ENCODE results near the gene TIRAP. TPM values are rescaled to one million over a fixed set of nuclear protein-coding genes. Genes with fewer than 3 reads are reported as not detected.
A peak's percentile ranks its signal among the peaks of the same experiment; 100 is the strongest.

Gene TIRAP
- total RNA-seq, 4 donors from 2014 or later, result 14.9 to 35.8 (median 31.8) TPM

DNA sequence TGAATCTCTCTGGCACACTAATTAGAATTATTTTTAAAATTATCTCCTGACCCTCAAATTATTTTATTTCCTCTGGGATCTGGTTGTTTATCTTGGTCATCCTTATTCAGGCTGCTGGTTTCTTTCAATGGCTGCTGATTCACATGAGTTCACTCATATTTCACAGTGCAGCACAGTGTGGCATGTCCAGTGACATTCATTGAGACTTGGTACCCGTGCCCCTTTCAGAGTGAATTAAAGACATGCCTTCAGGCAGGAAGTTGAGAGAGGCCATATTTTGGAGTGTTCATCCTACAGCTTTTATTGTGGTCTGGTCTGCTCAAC is 34.5 kb downstream of the TIRAP start:
- DNase-seq, result no peak
- TF ChIP-seq, protein P1, sequence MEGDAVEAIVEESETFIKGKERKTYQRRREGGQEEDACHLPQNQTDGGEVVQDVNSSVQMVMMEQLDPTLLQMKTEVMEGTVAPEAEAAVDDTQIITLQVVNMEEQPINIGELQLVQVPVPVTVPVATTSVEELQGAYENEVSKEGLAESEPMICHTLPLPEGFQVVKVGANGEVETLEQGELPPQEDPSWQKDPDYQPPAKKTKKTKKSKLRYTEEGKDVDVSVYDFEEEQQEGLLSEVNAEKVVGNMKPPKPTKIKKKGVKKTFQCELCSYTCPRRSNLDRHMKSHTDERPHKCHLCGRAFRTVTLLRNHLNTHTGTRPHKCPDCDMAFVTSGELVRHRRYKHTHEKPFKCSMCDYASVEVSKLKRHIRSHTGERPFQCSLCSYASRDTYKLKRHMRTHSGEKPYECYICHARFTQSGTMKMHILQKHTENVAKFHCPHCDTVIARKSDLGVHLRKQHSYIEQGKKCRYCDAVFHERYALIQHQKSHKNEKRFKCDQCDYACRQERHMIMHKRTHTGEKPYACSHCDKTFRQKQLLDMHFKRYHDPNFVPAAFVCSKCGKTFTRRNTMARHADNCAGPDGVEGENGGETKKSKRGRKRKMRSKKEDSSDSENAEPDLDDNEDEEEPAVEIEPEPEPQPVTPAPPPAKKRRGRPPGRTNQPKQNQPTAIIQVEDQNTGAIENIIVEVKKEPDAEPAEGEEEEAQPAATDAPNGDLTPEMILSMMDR (IDR thresholded peaks at IDR 0.05), result no peak
- TF ChIP-seq POLR2A (IDR thresholded peaks at IDR 0.05), result no peak
- Histone ChIP-seq H3K36me3 (no peaks in the 10 kb centered on the region), H3K27ac (peak overlapping the region; percentile 63 to 82 (median 68)), H3K27me3 (no peaks in the 10 kb centered on the region), H3K9me3 (no peaks in the 10 kb centered on the region), H3K4me3 (no peak overlapping the region), H3K4me1 (peaks cover 0 to 21% (median 3%) of the 10 kb centered on the region in 4 donors)

DNA sequence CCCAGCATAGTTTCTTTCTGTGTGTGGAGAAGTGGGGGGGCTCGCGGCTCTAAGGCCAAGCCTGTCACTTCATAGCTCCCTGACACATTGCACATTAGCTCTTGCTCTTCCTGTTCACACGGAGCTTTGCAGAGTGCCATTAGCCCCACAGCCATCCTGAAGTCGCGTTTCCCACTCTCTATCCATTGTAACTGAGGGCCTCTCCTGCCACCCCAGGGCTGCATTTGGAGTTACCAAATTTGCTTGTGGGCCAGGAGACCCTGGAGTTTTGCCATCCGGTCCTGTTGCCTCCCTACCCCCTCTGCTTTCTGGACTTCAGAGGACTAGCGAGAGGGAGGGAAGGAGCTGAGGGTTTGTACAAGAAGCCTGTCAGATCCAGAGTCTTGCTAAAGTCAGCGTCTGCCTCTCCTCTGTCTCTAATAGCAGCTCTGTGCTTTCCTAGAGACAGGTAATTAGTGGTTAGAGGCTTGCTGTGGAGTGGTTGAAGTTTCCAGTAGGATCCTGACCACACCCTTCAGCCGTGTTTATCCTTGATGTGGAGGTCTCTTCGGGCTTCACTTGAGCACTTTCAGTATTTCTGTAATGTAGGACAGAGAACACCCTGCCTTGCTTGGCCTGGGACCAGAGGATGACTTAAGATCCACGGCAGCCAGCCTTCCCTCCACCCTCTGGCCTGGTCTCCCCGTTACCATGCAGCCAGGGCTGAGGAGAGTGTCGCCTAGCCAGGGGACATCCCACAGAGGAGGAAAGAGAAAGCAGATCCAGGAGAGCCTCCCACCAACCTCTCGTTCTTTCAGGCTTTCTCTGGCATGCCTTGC is 35.1 kb downstream of the TIRAP start:
- H3K4me3 ChIP-seq, result peak overlapping the region in 2 of 4 donors; percentile 3 to 20

DNA sequence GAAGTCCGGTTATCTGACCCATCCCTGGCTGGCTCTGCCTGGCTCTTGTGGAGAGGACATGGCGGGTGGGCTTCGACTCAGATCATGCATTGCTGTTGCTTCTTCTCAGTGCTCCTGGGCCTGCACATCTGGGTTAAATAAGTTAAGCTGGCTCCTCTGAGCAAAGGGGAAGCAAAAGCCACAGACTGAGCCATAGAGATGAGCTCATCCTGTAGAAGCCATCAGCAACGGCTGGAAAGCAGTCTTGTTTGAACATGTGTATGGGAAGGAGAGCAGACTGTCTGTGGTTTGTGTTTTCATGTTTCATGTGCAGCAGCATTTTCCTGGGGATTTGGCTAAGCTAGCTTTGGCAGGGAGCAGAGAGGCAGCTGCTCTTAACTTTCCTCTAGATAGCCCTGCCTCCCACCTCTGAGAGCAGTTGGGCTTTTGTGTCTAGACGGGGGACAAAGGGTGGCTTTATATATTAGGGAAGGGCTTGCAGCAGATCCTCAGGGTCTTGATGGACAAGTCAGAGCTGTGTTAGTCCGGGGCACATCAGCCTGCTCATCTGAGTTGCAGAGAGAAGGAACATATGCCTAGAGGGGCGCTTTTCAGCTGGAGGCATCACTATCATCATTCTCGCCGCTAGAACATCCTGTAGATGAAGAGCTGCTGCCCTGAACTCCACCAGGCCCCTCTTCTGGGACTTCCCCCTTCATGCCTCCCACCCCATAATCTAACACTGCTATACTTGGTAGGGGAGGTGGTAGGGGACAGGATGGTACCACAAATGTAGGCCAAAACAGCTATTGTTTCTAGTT is 35.9 kb downstream of the TIRAP start:
- DNase-seq, result peak in 1 of 3 donors; percentile 52

More for the DNA sequence above, 35.1 kb downstream of the TIRAP start:
- no peaks in the 10 kb centered on the region for H3K9me3 ChIP-seq
- peak in 2 of 3 donors; percentile 41 to 62 for DNase-seq
- H3K27ac ChIP-seq, result peak overlapping the region; percentile 63 to 82 (median 68)
- TF ChIP-seq, protein P1 (IDR thresholded peaks at IDR 0.05), result no peak
- no peak for TF ChIP-seq POLR2A (IDR thresholded peaks at IDR 0.05)
- H3K4me1 ChIP-seq, result peaks cover 0 to 21% (median 3%) of the 10 kb centered on the region in 4 donors
- H3K27me3 ChIP-seq, result no peaks in the 10 kb centered on the region
- H3K36me3 ChIP-seq, result no peaks in the 10 kb centered on the region

DNA sequence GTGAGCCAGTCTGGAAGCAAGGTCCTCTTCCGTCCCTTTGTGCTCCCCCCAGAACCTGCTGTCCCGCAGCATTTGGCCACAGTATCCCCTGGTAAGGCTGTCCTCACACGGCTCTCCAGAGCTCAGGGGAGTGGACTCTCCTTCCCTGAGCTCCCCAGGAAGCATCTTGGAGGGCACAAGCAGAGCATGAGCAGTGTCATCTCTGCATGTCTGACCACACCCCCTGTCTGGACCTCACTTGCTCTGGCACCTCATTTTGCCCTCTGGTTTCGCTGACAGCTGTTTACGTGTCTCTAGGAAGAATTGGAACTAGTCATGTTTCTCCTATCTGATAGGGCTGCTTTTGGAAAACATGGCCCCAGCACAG is 36.5 kb downstream of the TIRAP start:
- Histone ChIP-seq H3K27me3 (no peaks in the 10 kb centered on the region), H3K27ac (peak overlapping the region; percentile 13 to 82 (median 68)), H3K4me3 (no peak overlapping the region), H3K9me3 (no peaks in the 10 kb centered on the region), H3K36me3 (no peaks in the 10 kb centered on the region), H3K4me1 (peaks cover 0 to 21% (median 3%) of the 10 kb centered on the region in 4 donors)
- peak in 1 of 3 donors; percentile 36 for DNase-seq
- TF ChIP-seq, protein P1 (IDR thresholded peaks at IDR 0.05), result no peak
- no peak for TF ChIP-seq POLR2A (IDR thresholded peaks at IDR 0.05)

More for the DNA sequence above, 35.9 kb downstream of the TIRAP start:
- peak overlapping the region; percentile 63 to 82 (median 68) for H3K27ac ChIP-seq
- peak overlapping the region in 2 of 4 donors; percentile 3 to 20 for H3K4me3 ChIP-seq
- H3K36me3 ChIP-seq, result no peaks in the 10 kb centered on the region
- no peaks in the 10 kb centered on the region for H3K27me3 ChIP-seq
- peaks cover 0 to 21% (median 3%) of the 10 kb centered on the region in 4 donors for H3K4me1 ChIP-seq
- no peaks in the 10 kb centered on the region for H3K9me3 ChIP-seq
- TF ChIP-seq, protein P1 (IDR thresholded peaks at IDR 0.05), result no peak
- TF ChIP-seq POLR2A (IDR thresholded peaks at IDR 0.05), result no peak

DNA sequence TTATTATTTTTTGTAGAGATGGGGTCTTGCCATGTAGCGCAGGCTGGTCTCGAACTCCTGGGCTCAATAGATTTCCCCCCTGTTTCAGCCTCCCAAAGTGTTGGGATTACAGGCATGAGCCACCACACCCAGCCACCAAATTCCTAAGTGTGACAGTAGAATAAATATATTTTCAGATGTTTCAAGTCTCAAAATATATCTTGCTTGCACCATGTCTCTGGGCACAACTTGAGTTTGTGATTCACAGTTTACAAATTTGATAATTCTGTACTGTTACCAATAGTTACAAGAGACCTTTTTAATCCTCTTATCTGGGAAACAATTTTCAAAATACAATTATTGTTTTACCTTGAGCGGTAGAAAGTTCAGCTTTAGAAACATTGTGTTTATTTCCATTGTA is 40.1 kb downstream of the TIRAP start:
- Histone ChIP-seq H3K9me3 (no peaks in the 10 kb centered on the region), H3K4me1 (peaks cover 0 to 15% (median 2%) of the 10 kb centered on the region in 4 donors), H3K36me3 (no peaks in the 10 kb centered on the region), H3K27ac (no peak overlapping the region), H3K27me3 (no peaks in the 10 kb centered on the region), H3K4me3 (no peak overlapping the region)
- no peak for DNase-seq
- TF ChIP-seq, protein P1 (IDR thresholded peaks at IDR 0.05), result no peak
- TF ChIP-seq POLR2A (IDR thresholded peaks at IDR 0.05), result no peak
